ENCODE data around the gene ZNF816. TPM values are rescaled to one million over a fixed set of nuclear protein-coding genes. Genes with fewer than 3 reads are reported as not detected.
A peak's percentile ranks its signal among the peaks of the same experiment; 100 is the strongest.
"Not testable (repeated sequence)": the region's sequence is repeated elsewhere in the genome, so short reads cannot be mapped to it uniquely, and the experiment has no call there.

ZNF816 gene
- total and polyA plus RNA-seq, 4 donors = 2.9 to 20.9 (median 7.0) TPM

DNA sequence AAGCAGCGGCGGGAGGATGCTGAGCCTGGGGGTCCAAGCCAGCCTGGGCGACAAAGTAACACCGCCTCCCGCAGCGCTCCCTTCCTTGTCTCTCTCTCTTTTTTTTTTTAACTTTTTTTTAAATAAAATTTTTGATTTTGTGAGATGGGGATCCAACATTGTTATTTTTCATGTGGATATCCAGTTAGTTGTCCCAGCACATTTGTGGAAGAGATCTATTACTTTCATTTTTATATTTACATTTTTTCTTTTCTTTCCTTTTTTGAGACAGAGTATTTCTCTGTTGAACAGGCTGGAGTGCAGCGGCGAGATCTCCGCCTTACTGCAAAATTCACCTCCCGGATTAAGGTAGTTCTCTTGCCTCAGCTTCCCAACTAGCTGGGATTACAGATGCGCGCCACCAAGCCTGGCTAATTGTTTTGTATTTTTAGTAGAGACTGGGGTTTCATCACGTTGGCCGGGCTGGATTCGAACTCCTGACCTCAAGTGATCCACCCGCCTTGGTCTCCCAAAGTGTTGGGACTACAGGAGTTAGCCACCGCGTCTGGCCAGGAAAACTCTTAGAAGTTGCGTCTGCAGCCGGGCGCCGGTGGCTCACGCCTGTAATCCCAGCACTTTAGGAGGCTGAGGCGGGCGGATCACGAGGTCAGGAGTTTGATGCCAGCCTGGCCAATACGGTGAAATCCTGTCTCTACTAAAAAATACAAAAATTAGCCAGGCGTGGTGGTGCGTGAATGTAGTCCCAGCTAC lies 19.4 kb downstream of the ZNF816 start:
- TF ChIP-seq, protein P1, sequence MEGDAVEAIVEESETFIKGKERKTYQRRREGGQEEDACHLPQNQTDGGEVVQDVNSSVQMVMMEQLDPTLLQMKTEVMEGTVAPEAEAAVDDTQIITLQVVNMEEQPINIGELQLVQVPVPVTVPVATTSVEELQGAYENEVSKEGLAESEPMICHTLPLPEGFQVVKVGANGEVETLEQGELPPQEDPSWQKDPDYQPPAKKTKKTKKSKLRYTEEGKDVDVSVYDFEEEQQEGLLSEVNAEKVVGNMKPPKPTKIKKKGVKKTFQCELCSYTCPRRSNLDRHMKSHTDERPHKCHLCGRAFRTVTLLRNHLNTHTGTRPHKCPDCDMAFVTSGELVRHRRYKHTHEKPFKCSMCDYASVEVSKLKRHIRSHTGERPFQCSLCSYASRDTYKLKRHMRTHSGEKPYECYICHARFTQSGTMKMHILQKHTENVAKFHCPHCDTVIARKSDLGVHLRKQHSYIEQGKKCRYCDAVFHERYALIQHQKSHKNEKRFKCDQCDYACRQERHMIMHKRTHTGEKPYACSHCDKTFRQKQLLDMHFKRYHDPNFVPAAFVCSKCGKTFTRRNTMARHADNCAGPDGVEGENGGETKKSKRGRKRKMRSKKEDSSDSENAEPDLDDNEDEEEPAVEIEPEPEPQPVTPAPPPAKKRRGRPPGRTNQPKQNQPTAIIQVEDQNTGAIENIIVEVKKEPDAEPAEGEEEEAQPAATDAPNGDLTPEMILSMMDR (IDR thresholded peaks at IDR 0.05; ENCODE audit: control extremely low read depth, extremely low read depth) = no peak
- Histone ChIP-seq H3K36me3 (ENCODE audit: control insufficient read depth in 4 of 4, insufficient read depth in 4 of 4, low read length in 4 of 4) (no peaks in the 10 kb centered on the region), H3K9ac (ENCODE audit: insufficient read depth in 1 of 2, low read length in 2 of 2) (peak overlapping the region in 1 of 2 donors; percentile 65), H3K9me3 (ENCODE audit: control insufficient read depth in 4 of 4, insufficient read depth in 3 of 4, low read length in 3 of 4) (peaks cover 0 to 8% (median 2%) of the 10 kb centered on the region in 4 donors), H3K4me3 (peak overlapping the region; percentile 49), H3K4me1 (ENCODE audit: control insufficient read depth in 5 of 5, insufficient read depth in 5 of 5, low read length in 5 of 5) (peaks cover 0 to 14% (median 0%) of the 10 kb centered on the region in 5 donors), H3K27me3 (ENCODE audit: control insufficient read depth in 3 of 3, insufficient read depth in 3 of 3, low read length in 2 of 3) (no peaks in the 10 kb centered on the region), H3K27ac (ENCODE audit: low read depth in 1 of 2, low read length in 1 of 2) (peak overlapping the region in 1 of 2 donors; percentile 88)
- ATAC-seq (ENCODE audit: insufficient read depth, low FRiP score) (no peak), DNase-seq (no peak)
- 53 to 58% methylated on average over 29 of the region's 29 CpGs for WGBS, 2 donors

DNA sequence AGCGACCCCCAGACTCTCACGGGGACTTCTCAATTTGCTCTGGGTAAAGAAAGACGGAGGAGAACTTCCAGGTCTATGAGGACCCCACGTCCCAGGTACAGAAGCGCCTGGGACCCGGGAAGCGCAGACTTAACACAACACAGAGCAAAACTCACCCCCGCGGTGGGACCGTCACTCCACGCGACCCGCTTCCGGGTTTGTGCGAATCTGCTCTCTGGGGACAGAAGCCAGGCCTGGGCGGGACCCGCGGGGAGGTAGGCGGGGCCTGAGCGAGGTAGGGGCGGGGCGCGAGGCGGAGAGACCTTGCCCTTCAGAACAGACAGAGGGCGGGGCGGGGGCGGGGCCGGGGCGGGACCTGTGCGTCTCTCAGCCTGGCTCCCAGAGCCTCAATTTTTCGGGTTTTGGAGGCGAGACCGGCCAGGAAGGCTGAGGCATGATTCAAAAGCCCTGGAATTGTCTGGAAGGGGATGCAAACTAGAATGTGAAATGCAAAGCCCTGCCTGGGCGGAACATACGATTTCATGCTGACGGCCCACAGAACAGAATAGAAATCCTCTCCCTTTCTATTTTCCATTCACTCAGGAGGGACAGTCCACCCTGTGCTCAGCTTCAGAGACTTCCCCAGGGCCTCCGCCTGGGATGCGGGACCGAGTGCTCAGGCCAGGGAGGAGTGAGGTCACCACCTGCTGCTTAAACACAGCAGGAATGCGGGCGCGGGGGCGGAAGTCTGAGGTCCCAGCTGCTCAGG lies 20.1 kb downstream of the ZNF816 start:
- H3K27ac ChIP-seq (ENCODE audit: low read depth in 1 of 2, low read length in 1 of 2) = peak overlapping the region; percentile 80 to 88
- no peaks in the 10 kb centered on the region for H3K27me3 ChIP-seq (ENCODE audit: control insufficient read depth in 3 of 3, insufficient read depth in 3 of 3, low read length in 2 of 3)
- peak; percentile 98 for ATAC-seq (ENCODE audit: insufficient read depth, low FRiP score)
- 0% methylated on average over 43 of the region's 43 CpGs for WGBS, 2 donors
- peak; percentile 93 to 96 (median 94) for DNase-seq
- TF ChIP-seq, protein P1 (IDR thresholded peaks at IDR 0.05; ENCODE audit: control extremely low read depth, extremely low read depth) = no peak
- H3K9ac ChIP-seq (ENCODE audit: insufficient read depth in 1 of 2, low read length in 2 of 2) = peak overlapping the region; percentile 67 to 78
- no peaks in the 10 kb centered on the region for H3K36me3 ChIP-seq (ENCODE audit: control insufficient read depth in 4 of 4, insufficient read depth in 4 of 4, low read length in 4 of 4)
- H3K4me1 ChIP-seq (ENCODE audit: control insufficient read depth in 5 of 5, insufficient read depth in 5 of 5, low read length in 5 of 5) = peaks cover 0 to 14% (median 0%) of the 10 kb centered on the region in 5 donors
- peak overlapping the region; percentile 49 for H3K4me3 ChIP-seq
- H3K9me3 ChIP-seq (ENCODE audit: control insufficient read depth in 4 of 4, insufficient read depth in 3 of 4, low read length in 3 of 4) = peaks cover 0 to 6% (median 0%) of the 10 kb centered on the region in 4 donors

DNA sequence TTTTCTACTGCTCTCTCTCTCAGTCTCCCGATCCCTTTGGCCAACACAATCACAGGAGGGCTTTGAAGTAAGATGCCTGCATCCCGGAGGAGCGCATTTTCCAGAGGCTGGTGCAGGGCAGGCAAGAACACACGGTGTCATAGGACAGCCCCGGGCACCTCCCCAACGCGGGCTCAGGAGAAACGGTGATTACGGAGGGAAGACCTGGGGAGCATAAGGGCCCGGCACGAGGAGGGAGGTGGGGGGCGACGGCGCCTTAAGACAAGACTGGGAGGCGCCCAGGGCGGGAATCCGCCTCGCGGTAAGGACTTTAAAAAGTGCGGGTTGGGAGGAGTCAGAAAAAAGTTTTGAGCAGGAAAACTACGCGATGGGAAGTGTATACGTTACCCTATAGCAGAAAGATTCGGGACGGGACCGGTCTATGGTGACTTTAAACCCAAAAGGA lies 20.7 kb downstream of the ZNF816 start:
- peak overlapping the region; percentile 36 for H3K4me3 ChIP-seq
- no peaks in the 10 kb centered on the region for H3K36me3 ChIP-seq (ENCODE audit: control insufficient read depth in 4 of 4, insufficient read depth in 4 of 4, low read length in 4 of 4)
- DNase-seq (peak in 2 of 3 donors; percentile 32 to 51), ATAC-seq (ENCODE audit: insufficient read depth, low FRiP score) (peak; percentile 21)
- 0 to 1% methylated on average over 26 of the region's 26 CpGs for WGBS, 2 donors
- H3K27me3 ChIP-seq (ENCODE audit: control insufficient read depth in 3 of 3, insufficient read depth in 3 of 3, low read length in 2 of 3) = no peaks in the 10 kb centered on the region
- TF ChIP-seq, protein P1 (IDR thresholded peaks at IDR 0.05; ENCODE audit: control extremely low read depth, extremely low read depth) = no peak
- H3K9me3 ChIP-seq (ENCODE audit: control insufficient read depth in 4 of 4, insufficient read depth in 3 of 4, low read length in 3 of 4) = peaks cover 0 to 10% (median 0%) of the 10 kb centered on the region in 4 donors
- peak overlapping the region; percentile 67 to 78 for H3K9ac ChIP-seq (ENCODE audit: insufficient read depth in 1 of 2, low read length in 2 of 2)
- H3K27ac ChIP-seq (ENCODE audit: low read depth in 1 of 2, low read length in 1 of 2) = peak overlapping the region; percentile 78 to 80
- peaks cover 0 to 14% (median 0%) of the 10 kb centered on the region in 5 donors for H3K4me1 ChIP-seq (ENCODE audit: control insufficient read depth in 5 of 5, insufficient read depth in 5 of 5, low read length in 5 of 5)

DNA sequence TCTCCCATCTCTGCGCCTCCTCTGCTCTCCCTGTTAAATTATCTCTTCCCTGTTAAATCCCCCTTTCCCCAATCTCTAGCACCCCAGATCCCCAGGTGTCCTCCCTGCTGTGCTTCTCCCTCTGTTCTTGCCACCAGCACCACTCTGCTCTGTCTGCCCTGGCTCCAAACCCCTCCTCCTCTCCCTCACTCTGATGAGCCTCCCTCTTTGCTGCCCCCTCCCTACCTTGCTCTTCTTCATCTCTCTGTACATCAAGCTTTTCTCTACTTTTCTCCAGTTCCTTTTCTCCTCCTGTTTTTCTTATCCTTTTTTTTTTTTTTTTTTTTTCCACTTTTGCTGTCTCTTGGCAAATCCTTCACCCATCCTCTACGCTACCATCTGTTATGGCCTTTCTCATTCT lies 21.2 kb downstream of the ZNF816 start:
- WGBS, 2 donors = 48 to 55% methylated on average over 2 of the region's 2 CpGs
- peaks cover 0 to 14% (median 0%) of the 10 kb centered on the region in 5 donors for H3K4me1 ChIP-seq (ENCODE audit: control insufficient read depth in 5 of 5, insufficient read depth in 5 of 5, low read length in 5 of 5)
- H3K36me3 ChIP-seq (ENCODE audit: control insufficient read depth in 4 of 4, insufficient read depth in 4 of 4, low read length in 4 of 4); H3K9me3 ChIP-seq (ENCODE audit: control insufficient read depth in 4 of 4, insufficient read depth in 3 of 4, low read length in 3 of 4); DNase-seq; H3K27me3 ChIP-seq (ENCODE audit: control insufficient read depth in 3 of 3, insufficient read depth in 3 of 3, low read length in 2 of 3); H3K27ac ChIP-seq (ENCODE audit: low read depth in 1 of 2, low read length in 1 of 2); H3K9ac ChIP-seq (ENCODE audit: insufficient read depth in 1 of 2, low read length in 2 of 2); ATAC-seq (ENCODE audit: insufficient read depth, low FRiP score); H3K4me3 ChIP-seq: not testable (repeated sequence)

DNA sequence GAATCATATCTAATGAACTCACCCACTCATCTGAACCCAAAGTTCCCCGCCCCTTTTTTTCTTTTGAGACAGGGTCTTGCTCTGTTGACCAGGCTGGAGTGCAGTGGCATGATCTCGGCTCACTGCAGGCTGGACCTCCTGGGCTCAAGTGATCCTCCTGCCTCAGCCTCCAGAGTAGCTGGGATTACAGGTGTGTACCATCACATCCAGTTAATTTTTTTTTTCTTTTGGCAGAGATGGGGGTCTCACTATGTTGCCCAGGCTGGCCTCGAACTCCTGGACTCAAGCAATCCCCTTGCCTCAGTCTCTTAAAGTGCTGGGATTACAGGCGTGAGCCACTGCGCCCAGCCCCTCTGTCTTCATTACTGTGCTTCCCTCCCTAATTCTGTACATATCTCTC lies 21.8 kb downstream of the ZNF816 start:
- not testable (repeated sequence) for H3K36me3 ChIP-seq (ENCODE audit: control insufficient read depth in 4 of 4, insufficient read depth in 4 of 4, low read length in 4 of 4); H3K27me3 ChIP-seq (ENCODE audit: control insufficient read depth in 3 of 3, insufficient read depth in 3 of 3, low read length in 2 of 3); H3K9me3 ChIP-seq (ENCODE audit: control insufficient read depth in 4 of 4, insufficient read depth in 3 of 4, low read length in 3 of 4); ATAC-seq (ENCODE audit: insufficient read depth, low FRiP score); DNase-seq; H3K27ac ChIP-seq (ENCODE audit: low read depth in 1 of 2, low read length in 1 of 2); H3K4me3 ChIP-seq; H3K9ac ChIP-seq (ENCODE audit: insufficient read depth in 1 of 2, low read length in 2 of 2)
- peaks cover 0 to 14% (median 0%) of the 10 kb centered on the region in 5 donors for H3K4me1 ChIP-seq (ENCODE audit: control insufficient read depth in 5 of 5, insufficient read depth in 5 of 5, low read length in 5 of 5)
- whole genome bisulfite sequencing, 2 donors = 80 to 83% methylated on average over 5 of the region's 5 CpGs

Measured in lung (tissue), 12 donors.